ENCODE results near the gene ARHGAP35. TPM values are rescaled to one million over a fixed set of nuclear protein-coding genes. Genes with fewer than 3 reads are reported as not detected.

Gene ARHGAP35
- total RNA-seq, 1 donor from 2014 or later = 72.3 TPM

DNA sequence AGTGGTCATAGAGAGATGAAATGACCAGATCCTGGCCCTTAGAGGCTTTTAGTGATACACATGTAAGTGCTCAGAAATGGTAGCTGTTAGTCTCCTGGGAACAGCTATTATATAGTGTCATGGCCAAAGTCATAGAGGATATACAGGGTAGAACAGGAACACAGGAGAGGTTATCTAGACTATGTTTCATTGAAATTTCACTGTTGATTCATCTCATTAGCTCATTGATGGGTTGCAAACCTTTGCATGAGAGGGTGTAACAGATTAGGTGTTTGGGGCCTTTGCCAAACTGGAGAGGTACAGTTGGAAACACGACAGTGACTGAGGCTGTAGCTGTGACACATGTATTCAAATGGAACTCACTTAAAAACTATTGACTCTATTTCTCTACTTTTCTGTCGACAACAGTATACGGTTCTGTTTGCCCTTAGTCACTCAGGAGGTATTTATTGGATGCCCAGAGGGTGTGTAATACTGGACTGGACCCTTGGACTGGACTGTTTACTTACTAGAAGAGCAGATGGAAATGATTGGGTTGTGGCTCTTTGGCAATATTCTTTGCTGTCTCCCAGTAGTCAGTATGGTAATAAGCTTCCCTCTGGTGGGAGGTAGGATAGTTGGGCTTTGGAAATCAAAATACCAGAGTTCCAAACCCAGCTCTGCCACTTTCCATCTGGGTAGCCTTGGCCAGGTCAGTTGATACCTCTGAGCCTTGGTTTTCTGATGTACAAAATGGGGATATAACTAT lies 29.8 kb downstream of the ARHGAP35 start:
- TF ChIP-seq CTCF (conservative IDR thresholded peaks at IDR 0.05) = no peak
- Mint-ChIP-seq H3K4me1 (ENCODE audit: unreplicated experiment) (peaks cover 36% of the 10 kb centered on the region), H3K9me3 (peaks cover 11% of the 10 kb centered on the region), H3K27ac (peak overlapping the region; percentile 63), H3K36me3 (peaks cover 26% of the 10 kb centered on the region), H3K4me3 (no peak overlapping the region), H3K27me3 (no peaks in the 10 kb centered on the region)
- DNase-seq (ENCODE audit: extremely low spot score, unreplicated experiment) = no peak

GRCh38 chr19:46892252-46893179 lies 31.7 kb downstream of the ARHGAP35 start:
- Mint-ChIP-seq H3K36me3 (peaks cover 14% of the 10 kb centered on the region), H3K4me1 (ENCODE audit: unreplicated experiment) (peaks cover 38% of the 10 kb centered on the region), H3K4me3 (no peak overlapping the region), H3K27me3 (no peaks in the 10 kb centered on the region), H3K9me3 (peaks cover 9% of the 10 kb centered on the region), H3K27ac (no peak overlapping the region)
- TF ChIP-seq CTCF (conservative IDR thresholded peaks at IDR 0.05) = no peak
- no peak for DNase-seq (ENCODE audit: extremely low spot score, unreplicated experiment)

DNA sequence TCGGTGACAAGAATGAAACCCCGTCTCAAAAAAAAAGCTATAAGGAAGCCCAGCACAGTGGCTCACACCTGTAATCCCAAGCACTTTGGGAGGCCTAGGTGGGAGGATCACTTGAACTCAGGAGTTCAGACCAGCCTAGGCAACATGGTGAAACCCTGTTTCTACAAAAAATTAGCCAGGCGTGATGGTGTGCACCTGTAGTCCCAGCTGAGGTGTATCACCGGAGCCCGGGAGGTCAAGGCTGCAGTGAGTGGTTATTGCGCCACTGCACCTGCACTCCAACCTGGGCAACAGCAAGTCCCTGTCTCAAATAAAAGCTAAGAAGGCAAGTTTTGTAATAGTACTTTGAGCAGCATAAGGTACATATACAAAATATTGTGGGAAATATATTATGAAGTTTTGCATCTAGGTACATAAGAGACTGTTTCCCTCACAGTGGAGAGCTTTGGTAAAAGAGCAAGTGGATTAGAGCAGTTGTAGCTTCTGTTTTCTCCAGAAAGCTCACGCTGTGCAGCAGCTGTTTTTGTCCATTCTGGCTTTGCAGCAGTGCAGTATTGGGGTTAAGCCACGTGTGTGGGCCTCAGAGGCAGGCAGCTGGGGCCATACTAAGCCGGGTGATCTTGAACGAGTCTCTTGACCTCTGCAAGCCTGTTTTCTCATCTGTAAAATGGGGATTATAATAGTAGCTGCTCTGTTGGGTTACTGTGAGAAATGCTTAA lies 35.4 kb downstream of the ARHGAP35 start:
- peaks cover 40% of the 10 kb centered on the region for H3K4me1 Mint-ChIP-seq (ENCODE audit: unreplicated experiment)
- H3K36me3 Mint-ChIP-seq = peaks cover 8% of the 10 kb centered on the region
- peaks cover 3% of the 10 kb centered on the region for H3K9me3 Mint-ChIP-seq

DNA sequence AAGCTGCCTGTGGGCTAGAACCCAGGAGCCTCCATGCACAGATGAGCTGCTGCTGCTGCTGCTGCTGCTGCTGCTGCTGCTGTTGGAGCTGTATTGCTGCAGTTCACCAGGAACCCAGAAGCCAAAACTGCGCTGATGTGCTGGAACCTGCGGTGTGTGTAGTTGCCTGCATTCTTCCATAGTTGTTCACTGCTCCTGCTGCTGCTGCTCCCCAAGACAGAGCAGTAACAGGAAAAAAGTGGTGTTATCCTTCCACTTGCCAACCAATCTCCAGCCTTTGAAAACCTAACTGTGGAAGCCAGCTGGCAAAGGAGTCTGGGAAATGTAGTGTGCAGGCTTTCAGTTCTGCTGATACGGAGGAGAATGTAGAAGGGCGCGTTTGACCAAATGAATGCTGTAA lies 37.9 kb downstream of the ARHGAP35 start:
- Mint-ChIP-seq H3K27me3 (no peaks in the 10 kb centered on the region), H3K36me3 (peaks cover 4% of the 10 kb centered on the region), H3K4me1 (ENCODE audit: unreplicated experiment) (peaks cover 51% of the 10 kb centered on the region), H3K27ac (peak overlapping the region; percentile 24), H3K4me3 (peak overlapping the region; percentile 9), H3K9me3 (peaks cover 3% of the 10 kb centered on the region)
- no peak for DNase-seq (ENCODE audit: extremely low spot score, unreplicated experiment)
- no peak for TF ChIP-seq CTCF (conservative IDR thresholded peaks at IDR 0.05)

More for the DNA sequence above, 35.4 kb downstream of the ARHGAP35 start:
- Mint-ChIP-seq H3K27me3 (no peaks in the 10 kb centered on the region), H3K27ac (no peak overlapping the region), H3K4me3 (no peak overlapping the region)
- TF ChIP-seq CTCF (conservative IDR thresholded peaks at IDR 0.05) = no peak
- no peak for DNase-seq (ENCODE audit: extremely low spot score, unreplicated experiment)

GRCh38 chr19:46900341-46900740 lies 39.5 kb downstream of the ARHGAP35 start:
- H3K4me1 Mint-ChIP-seq (ENCODE audit: unreplicated experiment) = peaks cover 56% of the 10 kb centered on the region

More at GRCh38 chr19:46900341-46900740, 39.5 kb downstream of the ARHGAP35 start:
- H3K9me3 Mint-ChIP-seq = no peaks in the 10 kb centered on the region
- no peak for TF ChIP-seq CTCF (conservative IDR thresholded peaks at IDR 0.05)
- H3K27me3 Mint-ChIP-seq = no peaks in the 10 kb centered on the region
- H3K27ac Mint-ChIP-seq = no peak overlapping the region
- no peak for DNase-seq (ENCODE audit: extremely low spot score, unreplicated experiment)
- no peak overlapping the region for H3K4me3 Mint-ChIP-seq
- no peaks in the 10 kb centered on the region for H3K36me3 Mint-ChIP-seq
